NCI-H510A treated with DMSO at 0.1 percent for 48 hours (cell line): ENCODE data around the gene DLG2.

Experiments
- DNase-seq: peaks from one replicate; lab custom pipeline; 2025; lab: John Stamatoyannopoulos, UW

The DLG2 gene

GRCh38 chr11:84775503-84775902, 851.6 kb downstream of the DLG2 start:
- no peak for DNase-seq

- DNase-seq: no peak
Measured at GRCh38 chr11:84763931-84764330, 863.2 kb downstream of the DLG2 start.

- no peak for DNase-seq
Measured at GRCh38 chr11:84757711-84758110, 869.4 kb downstream of the DLG2 start.

DNA sequence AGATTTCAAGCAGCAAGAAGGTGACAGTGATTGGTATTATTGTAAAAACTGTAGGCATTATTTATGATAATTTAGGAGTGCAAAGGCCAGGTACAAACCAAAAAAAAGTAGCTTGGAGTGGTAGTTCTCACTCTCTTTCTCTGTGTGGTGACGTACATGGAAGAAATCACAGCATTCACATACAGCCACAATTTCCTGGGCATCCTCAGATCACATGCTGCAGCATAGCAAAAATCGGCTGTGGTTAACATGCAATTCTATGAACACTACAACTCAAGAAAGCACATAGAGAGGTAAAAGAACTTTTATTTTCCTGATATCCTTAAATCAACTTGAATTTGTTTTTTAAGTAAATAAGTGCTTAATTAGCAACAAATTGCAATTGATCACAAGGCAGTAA, 875.8 kb downstream of the DLG2 start:
- DNase-seq: no peak

- DNase-seq: no peak
Measured at GRCh38 chr11:84747871-84748270, 879.3 kb downstream of the DLG2 start.

- no peak for DNase-seq
Measured at GRCh38 chr11:84740050-84740449, 887.1 kb downstream of the DLG2 start.

- DNase-seq: no peak
Measured at GRCh38 chr11:84724256-84724655, 902.9 kb downstream of the DLG2 start.

DNA sequence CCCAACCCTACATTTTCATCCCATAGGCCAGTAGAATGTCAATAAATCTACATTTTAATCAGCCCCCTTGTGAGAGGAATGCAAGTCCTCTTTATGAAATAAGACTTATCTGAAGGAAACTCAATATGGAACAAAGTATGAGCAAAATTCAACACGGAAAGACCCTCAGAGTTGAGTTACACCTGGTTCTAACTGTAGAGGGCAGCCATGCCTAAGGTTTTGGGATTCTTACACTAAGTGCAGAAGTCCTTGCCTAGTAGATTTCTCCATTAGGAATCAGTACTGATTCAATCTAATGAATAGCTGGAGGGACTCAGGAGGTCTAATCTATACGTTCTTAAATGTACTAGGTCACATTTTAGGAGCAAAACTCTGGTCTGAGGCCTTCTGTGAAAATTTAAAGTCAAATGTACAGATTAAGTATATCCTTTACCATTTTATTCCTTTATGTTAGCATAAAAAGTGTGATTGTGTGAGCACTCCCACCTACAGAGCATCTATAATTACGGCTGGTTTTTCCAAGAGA, 904.5 kb downstream of the DLG2 start:
- no peak for DNase-seq

DNA sequence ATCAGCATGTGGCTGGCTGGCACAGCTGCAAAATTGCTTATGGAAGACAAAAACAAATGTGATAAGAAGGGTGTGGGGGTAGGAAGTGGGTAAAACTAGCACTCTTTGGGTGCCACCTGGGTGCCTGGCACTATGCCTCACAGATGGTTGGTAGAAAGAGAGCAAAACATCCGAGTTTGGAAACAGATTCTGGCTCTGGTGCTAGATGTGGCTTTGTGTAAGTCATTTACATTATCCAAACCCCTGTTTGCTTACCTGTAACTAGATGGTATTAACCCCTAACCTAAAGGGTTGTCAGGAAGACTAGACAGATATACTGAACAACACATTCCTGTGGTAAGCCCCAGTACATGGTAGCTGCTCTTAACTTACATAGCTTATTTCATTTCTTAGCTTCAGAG, 905.6 kb downstream of the DLG2 start:
- no peak for DNase-seq

- peak; percentile 44 for DNase-seq
Measured at GRCh38 chr11:84720706-84721402, 906.3 kb downstream of the DLG2 start.

- DNase-seq: peak; percentile 24
Measured at GRCh38 chr11:84719935-84720577, 907.1 kb downstream of the DLG2 start.

- no peak for DNase-seq
Measured at GRCh38 chr11:84714316-84714780, 912.8 kb downstream of the DLG2 start.

DNA sequence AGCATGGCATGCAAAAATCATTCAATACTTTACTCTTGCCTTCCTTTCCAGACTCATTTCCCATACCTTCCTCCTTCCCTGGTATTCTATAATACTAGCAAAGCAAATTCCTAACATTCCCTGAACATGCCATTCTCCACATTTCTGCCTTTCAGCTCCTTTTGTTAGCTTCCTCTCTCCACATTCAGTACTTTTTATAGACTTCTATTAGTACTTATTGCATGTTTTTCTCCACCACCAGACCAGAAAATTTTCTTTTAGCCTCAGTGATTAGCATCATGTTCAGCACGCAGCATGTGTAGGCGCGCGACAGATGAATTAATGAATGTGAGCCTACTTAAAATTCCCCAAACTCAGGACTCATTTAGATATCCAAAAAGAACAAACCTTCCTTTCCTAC, 935.3 kb downstream of the DLG2 start:
- DNase-seq: no peak

GRCh38 chr11:84687433-84687832, 939.7 kb downstream of the DLG2 start:
- DNase-seq: no peak

- DNase-seq: no peak
Measured at GRCh38 chr11:84686716-84687115, 940.4 kb downstream of the DLG2 start.

DNA sequence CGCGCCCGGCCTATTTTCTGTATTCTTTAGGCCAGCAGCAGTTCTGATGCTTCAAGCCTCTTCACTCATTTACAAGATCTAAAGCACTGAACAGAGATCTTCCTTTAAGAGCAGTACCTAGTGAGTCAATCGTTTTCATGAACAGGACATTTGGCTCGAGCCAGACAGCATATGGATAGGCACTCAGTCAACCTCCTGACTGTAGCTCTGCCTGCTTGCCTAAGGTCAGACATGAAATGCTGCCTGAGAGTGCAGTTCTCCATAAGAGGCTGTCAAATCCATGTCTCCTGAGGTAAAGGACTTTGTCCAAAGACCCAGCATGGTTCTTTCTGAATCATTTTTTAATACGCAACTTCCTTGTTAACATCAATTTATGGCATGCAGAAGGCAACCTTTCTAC, 941.2 kb downstream of the DLG2 start:
- no peak for DNase-seq

GRCh38 chr11:84685149-84685548, 942.0 kb downstream of the DLG2 start:
- no peak for DNase-seq

GRCh38 chr11:84681456-84681855, 945.7 kb downstream of the DLG2 start:
- DNase-seq: no peak

GRCh38 chr11:84675396-84676025, 951.6 kb downstream of the DLG2 start:
- no peak for DNase-seq

GRCh38 chr11:84673753-84674152, 953.4 kb downstream of the DLG2 start:
- no peak for DNase-seq

DNA sequence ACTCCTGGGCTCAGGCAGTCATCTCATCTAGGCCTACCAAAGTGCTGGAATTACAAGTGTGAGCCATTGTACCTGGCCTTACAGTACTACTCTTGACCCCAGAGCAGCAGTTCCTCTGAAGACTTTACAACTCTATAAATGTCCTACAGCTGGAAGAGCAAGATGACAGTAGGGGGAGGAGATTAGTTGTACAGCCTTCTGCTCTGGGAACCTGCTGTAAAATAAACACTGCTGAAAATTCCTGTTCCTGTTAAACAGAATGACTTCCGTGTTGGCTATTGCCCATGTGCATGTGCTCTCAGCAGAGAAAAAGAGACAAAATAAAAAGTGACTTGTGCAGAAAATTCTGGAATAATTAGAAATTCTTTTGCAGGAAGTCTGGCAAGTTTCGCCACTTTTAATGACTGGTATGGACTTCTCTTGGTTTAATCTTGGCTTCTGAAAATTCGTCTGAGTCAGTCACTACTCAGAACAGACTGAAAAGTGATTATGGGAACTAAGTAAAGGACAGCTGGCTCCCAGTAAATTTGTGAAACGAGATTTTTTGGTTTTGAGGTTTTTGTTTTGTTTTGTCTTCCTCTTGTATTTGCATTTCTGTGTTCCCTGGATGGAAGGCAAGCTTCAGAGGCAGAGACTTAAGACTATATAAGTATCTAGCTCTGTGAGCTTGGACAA, 955.7 kb downstream of the DLG2 start:
- DNase-seq: no peak

GRCh38 chr11:84663731-84664130, 963.4 kb downstream of the DLG2 start:
- DNase-seq: no peak
